Neural cell (in vitro differentiated cells): ENCODE results near the gene CLN6. TPM values are rescaled to one million over a fixed set of nuclear protein-coding genes. Genes with fewer than 3 reads are reported as not detected.

Experiments
- H2AFZ ChIP-seq: fragments of 200-600, 300-800 bp; sonication (generic), shearing (Covaris generic); 2 replicates; pipeline ENCODE4 v1.6.0; 2014; ENCODE audit warnings: low read depth, mild to moderate bottlenecking, antibody characterized with exemption, low read length, moderate library complexity
- H3F3A ChIP-seq: fragments of 200-600 bp; shearing (Covaris generic); 2 replicates; pipeline ENCODE4 v1.6.1; 2016; ENCODE audit warnings: mild to moderate bottlenecking, moderate library complexity, mixed read lengths, antibody characterized with exemption, low read length; ENCODE audit not compliant: insufficient read depth, poor library complexity, severe bottlenecking
- H3K27ac ChIP-seq: fragments of 200-600, 300-800 bp; sonication (generic), shearing (Covaris generic); 2 replicates; pipeline ENCODE4 v1.5.1; 2014; ENCODE audit warnings: mild to moderate bottlenecking, low read length, moderate library complexity
- H3K27me3 ChIP-seq: fragments of 300-800, 200-600 bp; sonication (generic), shearing (Covaris generic); 2 replicates; pipeline ENCODE4 v1.6.0; 2014; ENCODE audit warnings: mild to moderate bottlenecking, low read depth, low read length, moderate library complexity; ENCODE audit not compliant: insufficient read depth
- H3K36me3 ChIP-seq: fragments of 300-800, 200-600 bp; sonication (generic), shearing (Covaris generic); 2 replicates; pipeline ENCODE4 v1.5.1; 2014; ENCODE audit warnings: mild to moderate bottlenecking, antibody characterized with exemption, low read length, moderate library complexity; ENCODE audit not compliant: insufficient read depth
- H3K4me2 ChIP-seq: fragments of 300-800, 200-600 bp; sonication (generic), shearing (Covaris generic); 2 replicates; pipeline ENCODE4 v1.6.0; 2014; ENCODE audit warnings: mild to moderate bottlenecking, low read length
- H3K4me3 ChIP-seq: fragments of 300-800, 200-600 bp; sonication (generic), shearing (Covaris generic); 2 replicates; pipeline ENCODE4 v1.5.1; 2014; ENCODE audit warnings: mild to moderate bottlenecking, low read length, moderate library complexity
- H3K79me2 ChIP-seq: fragments of 200-600 bp; shearing (Covaris generic); replicated peaks from 2 replicates; pipeline ENCODE4 v1.6.0; 2014; ENCODE audit warnings: mild to moderate bottlenecking, low read length, moderate library complexity; ENCODE audit not compliant: insufficient read depth
- H3K9ac ChIP-seq: fragments of 300-800, 200-600 bp; sonication (generic), shearing (Covaris generic); 2 replicates; pipeline ENCODE4 v1.6.1; 2016; ENCODE audit warnings: mild to moderate bottlenecking, low read length, mixed read lengths
- H3K9me2 ChIP-seq: fragments of 200-600 bp; shearing (Covaris generic); 2 replicates; pipeline ENCODE4 v1.6.1; 2016; ENCODE audit warnings: mild to moderate bottlenecking, low read length, mixed read lengths; ENCODE audit not compliant: insufficient read depth
- H3K9me3 ChIP-seq: fragments of 200-600, 300-800 bp; sonication (generic), shearing (Covaris generic); 2 replicates; pipeline ENCODE4 v1.6.1; 2016; ENCODE audit warnings: mild to moderate bottlenecking, mixed run types, low read length, moderate library complexity, mixed read lengths
- H4K20me1 ChIP-seq: fragments of 200-600 bp; shearing (Covaris generic); 2 replicates; pipeline ENCODE4 v1.6.1; 2016; ENCODE audit warnings: mild to moderate bottlenecking, mixed run types; ENCODE audit not compliant: insufficient read depth
- EP300 ChIP-seq: fragments of 450-650 bp; conservative IDR thresholded peaks from 2 replicates; pipeline ENCODE4 v1.6.1; 2014; ENCODE audit warnings: antibody characterized with exemption, mild to moderate bottlenecking, moderate library complexity; ENCODE audit not compliant: poor library complexity, severe bottlenecking
- EZH2 ChIP-seq: fragments of 200-600, 300-800 bp; shearing (Covaris generic), sonication (generic); IDR thresholded peaks from 2 replicates; pipeline ENCODE4 v1.6.1; 2014; ENCODE audit warnings: antibody characterized with exemption, low read length, borderline replicate concordance, mild to moderate bottlenecking; ENCODE audit not compliant: insufficient read depth, poor library complexity, severe bottlenecking
- MXI1 ChIP-seq: fragments of 450-650 bp; conservative IDR thresholded peaks from 2 replicates; pipeline ENCODE4 v1.6.1; 2014; ENCODE audit warnings: antibody characterized with exemption, mild to moderate bottlenecking; ENCODE audit not compliant: poor library complexity, severe bottlenecking
- POLR2AphosphoS5 ChIP-seq: IDR thresholded peaks from 2 replicates; pipeline ENCODE4 v1.6.1; 2012
- RAD21 ChIP-seq: fragments of 450-650 bp; conservative IDR thresholded peaks from 2 replicates; pipeline ENCODE4 v1.6.1; 2014; ENCODE audit warnings: antibody characterized with exemption, mild to moderate bottlenecking, moderate library complexity
- REST ChIP-seq: IDR thresholded peaks from 2 replicates; pipeline ENCODE4 v1.6.1; 2012; ENCODE audit warnings: borderline replicate concordance
- SMC3 ChIP-seq: fragments of 450-650 bp; conservative IDR thresholded peaks from 2 replicates; pipeline ENCODE4 v1.6.1; 2014; ENCODE audit warnings: antibody characterized with exemption, mild to moderate bottlenecking, moderate library complexity; ENCODE audit not compliant: poor library complexity
- TAF1 ChIP-seq: IDR thresholded peaks from 2 replicates; pipeline ENCODE4 v1.6.1; 2012; ENCODE audit warnings: low read depth
- polyA plus RNA-seq: library from polyadenylated mRNA; depleted of rRNA; stranded (reverse); fragments of >200 nt; gene quantifications from 2 replicates; pipeline ENCODE4 v1.2.3, GENCODE V29; 2014
- TF ChIP-seq, protein P1 (sequence below): fragments of 450-650 bp; IDR thresholded peaks from 2 replicates; pipeline ENCODE4 v1.5.1; 2014; ENCODE audit warnings: antibody characterized with exemption, mild to moderate bottlenecking, moderate library complexity; ENCODE audit not compliant: poor library complexity, severe bottlenecking

CLN6 gene
- polyA plus RNA-seq, 1 donor from 2014 or later = 4.9 TPM

GRCh38 chr15:68218331-68218730 is 11.2 kb downstream of the CLN6 start:
- Histone ChIP-seq H3K9me3 (no peaks in the 10 kb centered on the region), H3K36me3 (no peaks in the 10 kb centered on the region), H3F3A (no peaks in the 10 kb centered on the region), H3K27me3 (no peaks in the 10 kb centered on the region), H2AFZ (no peak overlapping the region), H3K4me3 (no peak overlapping the region), H3K79me2 (no peaks in the 10 kb centered on the region), H4K20me1 (no peaks in the 10 kb centered on the region), H3K9ac (no peak overlapping the region), H3K27ac (no peak overlapping the region), H3K9me2 (no peaks in the 10 kb centered on the region), H3K4me2 (no peak overlapping the region)
- TF ChIP-seq, protein P1, sequence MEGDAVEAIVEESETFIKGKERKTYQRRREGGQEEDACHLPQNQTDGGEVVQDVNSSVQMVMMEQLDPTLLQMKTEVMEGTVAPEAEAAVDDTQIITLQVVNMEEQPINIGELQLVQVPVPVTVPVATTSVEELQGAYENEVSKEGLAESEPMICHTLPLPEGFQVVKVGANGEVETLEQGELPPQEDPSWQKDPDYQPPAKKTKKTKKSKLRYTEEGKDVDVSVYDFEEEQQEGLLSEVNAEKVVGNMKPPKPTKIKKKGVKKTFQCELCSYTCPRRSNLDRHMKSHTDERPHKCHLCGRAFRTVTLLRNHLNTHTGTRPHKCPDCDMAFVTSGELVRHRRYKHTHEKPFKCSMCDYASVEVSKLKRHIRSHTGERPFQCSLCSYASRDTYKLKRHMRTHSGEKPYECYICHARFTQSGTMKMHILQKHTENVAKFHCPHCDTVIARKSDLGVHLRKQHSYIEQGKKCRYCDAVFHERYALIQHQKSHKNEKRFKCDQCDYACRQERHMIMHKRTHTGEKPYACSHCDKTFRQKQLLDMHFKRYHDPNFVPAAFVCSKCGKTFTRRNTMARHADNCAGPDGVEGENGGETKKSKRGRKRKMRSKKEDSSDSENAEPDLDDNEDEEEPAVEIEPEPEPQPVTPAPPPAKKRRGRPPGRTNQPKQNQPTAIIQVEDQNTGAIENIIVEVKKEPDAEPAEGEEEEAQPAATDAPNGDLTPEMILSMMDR = no peak
- no peak for TF ChIP-seq RAD21
- no peak for TF ChIP-seq EP300
- no peak for TF ChIP-seq POLR2AphosphoS5
- TF ChIP-seq TAF1 = no peak
- no peak for TF ChIP-seq MXI1
- TF ChIP-seq REST = no peak
- TF ChIP-seq SMC3 = no peak
- TF ChIP-seq EZH2 = no peak

- H3K9me2 ChIP-seq = no peaks in the 10 kb centered on the region
- H3K27ac ChIP-seq = no peak overlapping the region
- no peaks in the 10 kb centered on the region for H3K36me3 ChIP-seq
- no peak overlapping the region for H3K4me2 ChIP-seq
- H3K79me2 ChIP-seq = no peaks in the 10 kb centered on the region
- H2AFZ ChIP-seq = no peak overlapping the region
- H3K9ac ChIP-seq = no peak overlapping the region
- no peak overlapping the region for H3K4me3 ChIP-seq
- no peaks in the 10 kb centered on the region for H3K9me3 ChIP-seq
- TF ChIP-seq POLR2AphosphoS5 = no peak
- no peak for TF ChIP-seq MXI1
- TF ChIP-seq, protein P1 = no peak
- TF ChIP-seq REST = no peak
- no peaks in the 10 kb centered on the region for H3F3A ChIP-seq
- H4K20me1 ChIP-seq = no peaks in the 10 kb centered on the region
- H3K27me3 ChIP-seq = no peaks in the 10 kb centered on the region
Observed at GRCh38 chr15:68217341-68217740, 12.2 kb downstream of the CLN6 start.
